ENCODE results near the gene CD34.
"Not testable (repeated sequence)": the region's sequence is repeated elsewhere in the genome, so short reads cannot be mapped to it uniquely, and the experiment has no call there.

Gene CD34

GRCh38 chr1:207897188-207897587 lies 13.7 kb downstream of the CD34 start:
- no peak for DNase-seq

DNA sequence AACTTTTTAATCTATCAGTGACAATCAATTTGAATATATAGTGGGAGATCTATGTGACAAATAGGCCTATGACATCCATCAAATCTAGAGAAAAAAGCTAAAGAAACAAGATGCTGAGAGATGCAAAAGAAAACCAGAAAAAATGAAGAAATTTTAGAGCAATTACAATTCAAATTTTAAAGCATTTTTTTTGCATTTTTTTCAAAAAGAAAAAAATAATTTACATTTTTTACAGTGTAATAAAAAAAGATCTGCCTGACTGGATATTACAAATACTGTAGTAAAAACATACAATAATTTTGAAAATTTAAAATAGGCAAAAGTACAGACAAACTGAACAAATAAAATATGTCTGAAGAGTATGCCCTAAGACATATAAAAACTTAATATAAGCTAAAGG lies 14.4 kb downstream of the CD34 start:
- DNase-seq, result no peak

DNA sequence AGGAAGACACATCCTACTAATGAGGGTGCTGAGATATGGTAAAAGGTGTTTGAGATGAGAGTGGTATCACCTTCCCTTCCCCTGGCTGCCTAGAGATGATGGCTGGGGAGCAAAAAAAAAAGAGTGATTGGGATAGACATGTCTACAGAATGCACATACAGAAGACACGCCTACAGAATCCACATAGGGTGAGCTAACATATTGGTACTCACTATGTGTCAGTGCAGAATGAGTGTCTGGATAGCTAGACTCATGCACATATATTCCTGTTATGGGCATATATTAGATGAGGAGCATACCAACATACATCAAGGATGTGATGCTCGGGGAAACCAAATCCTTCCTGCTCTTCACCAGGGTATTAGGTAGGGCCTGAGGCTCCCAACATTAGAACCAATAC lies 16.2 kb downstream of the CD34 start:
- no peak for DNase-seq

- no peak for DNase-seq
These were observed 17.0 kb downstream of the CD34 start for GRCh38 chr1:207893737-207894582.

- no peak for DNase-seq
These were observed 18.2 kb downstream of the CD34 start for GRCh38 chr1:207892764-207893163.

DNA sequence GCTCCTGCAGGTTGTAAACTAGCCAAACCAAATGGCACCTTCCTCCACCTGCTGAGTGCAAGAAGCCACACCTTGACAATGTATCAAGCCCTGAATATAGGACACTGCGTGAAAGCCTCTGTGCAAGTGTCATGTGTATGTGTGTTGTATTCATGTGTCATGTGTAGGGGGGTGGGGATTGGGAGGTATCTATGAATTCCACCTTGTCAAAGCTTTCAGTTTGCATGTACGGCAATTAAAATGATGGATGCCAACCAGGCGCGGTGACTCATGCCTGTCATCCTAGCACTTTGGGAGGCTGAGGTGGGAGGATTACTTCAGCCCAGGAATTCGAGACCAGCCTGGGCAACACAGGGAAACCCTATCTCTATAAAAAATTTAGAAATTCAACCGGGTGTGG lies 19.8 kb downstream of the CD34 start:
- no peak for DNase-seq

GRCh38 chr1:207890136-207890738 lies 20.7 kb downstream of the CD34 start:
- no peak for DNase-seq

DNA sequence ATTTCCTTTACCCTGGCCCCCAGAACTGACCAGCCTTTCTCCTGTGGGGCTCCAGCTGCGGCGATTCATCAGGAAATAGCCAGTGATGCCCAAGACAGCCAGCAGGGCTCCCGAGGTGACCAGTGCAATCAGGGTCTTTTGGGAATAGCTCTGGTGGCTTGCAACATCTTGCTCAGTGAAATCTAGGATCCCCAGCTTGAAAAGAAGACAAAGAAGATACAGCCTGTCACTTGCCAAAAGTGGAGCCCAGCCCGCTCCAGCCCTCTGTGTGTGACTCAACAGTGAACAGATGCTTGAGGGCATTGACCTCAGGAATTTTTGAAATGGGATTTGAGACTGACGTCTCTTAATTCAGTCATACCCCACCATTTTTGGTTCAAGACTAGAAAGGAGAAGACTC lies 22.3 kb downstream of the CD34 start:
- no peak for DNase-seq

DNA sequence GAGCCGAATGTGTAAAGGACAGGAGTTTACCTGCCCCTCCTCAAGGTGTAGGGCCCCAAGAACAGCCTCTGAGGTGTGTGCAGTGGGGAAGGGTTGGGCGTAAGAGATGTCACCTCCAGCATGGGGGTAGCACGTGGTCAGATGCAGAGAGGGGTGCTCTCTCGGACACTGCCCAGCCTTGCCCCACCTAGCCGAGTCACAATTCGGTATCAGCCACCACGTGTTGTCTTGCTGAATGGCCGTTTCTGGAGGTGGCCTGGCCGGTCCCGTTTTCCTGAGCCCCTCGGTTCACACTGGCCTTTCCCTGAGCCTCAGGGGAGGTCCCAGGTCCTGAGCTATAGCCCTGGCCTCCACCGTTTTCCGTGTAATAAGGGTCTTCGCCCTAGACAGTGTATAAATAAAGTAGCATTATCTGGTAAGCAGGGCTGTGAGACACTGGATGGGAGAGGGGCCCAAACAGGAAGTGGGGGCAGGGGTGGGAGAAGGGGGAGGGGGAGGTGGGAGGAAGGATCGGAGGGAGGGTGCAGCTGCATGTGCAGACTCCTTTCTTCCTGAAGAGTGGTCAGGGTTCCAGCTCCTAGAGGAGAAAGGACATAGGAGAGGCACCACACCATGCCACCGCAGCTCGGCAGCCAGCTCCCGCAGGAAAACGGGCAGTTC lies 23.3 kb downstream of the CD34 start:
- no peak for DNase-seq

DNA sequence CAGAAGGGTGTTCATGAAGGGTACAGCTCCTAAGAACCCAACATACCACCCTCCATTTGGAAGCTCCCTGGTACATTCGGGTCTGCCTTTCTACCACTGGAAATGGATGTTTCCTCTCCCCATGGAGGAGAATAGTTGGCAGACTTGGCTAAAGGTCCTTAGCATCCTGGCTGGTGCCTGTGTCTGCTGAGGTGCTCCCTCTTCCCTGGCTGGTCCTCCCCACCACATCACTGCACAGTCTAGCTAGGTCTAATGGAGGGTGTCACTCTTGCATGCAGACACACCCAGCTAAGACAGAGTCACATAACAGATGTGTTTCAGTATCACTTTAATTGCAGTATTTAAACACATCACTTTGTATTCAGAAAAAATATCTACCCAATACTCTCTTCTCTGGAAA lies 24.7 kb downstream of the CD34 start:
- no peak for DNase-seq

DNA sequence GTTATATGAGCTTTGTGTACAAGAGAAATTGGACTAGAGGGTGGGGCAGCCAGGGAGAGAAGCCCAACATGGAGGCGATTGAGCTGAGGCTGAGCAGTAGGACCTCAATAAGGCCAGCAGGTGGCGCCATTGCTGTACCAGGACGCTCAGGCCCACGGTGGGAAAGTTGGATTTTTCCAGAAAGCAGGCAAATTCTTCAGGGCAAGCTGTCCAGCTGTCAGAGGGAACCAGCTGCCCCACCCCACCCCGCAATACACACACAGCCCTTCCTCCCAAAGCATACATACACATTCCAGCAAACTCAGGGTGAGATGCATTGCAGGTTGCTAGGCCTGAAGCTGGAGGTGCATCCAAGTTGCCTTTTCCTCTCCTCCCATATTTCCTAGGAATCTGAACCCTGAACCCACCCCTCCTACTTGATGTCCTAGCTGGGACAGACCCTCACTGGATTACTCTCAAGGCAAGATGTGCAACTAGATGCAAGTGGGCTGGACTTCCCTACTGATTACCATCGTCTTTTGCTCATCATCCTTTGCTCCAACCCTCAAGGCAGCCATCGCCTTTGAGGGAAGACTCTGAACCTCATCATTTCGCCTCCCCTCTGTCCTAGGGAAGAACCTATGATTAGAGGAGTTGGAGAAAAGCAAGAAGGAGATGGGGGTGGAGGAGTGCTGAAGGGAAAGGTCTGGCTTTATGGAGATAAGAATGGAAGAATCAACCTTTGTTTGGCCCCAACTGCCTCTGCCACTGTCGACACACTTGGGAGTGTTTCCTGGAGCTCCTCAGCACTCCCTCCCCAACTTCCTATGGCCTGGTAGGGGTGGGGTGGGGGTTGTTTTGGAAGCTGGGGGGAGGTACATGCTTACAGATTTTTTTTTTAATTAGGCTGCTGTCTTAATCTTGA lies 25.5 kb downstream of the CD34 start:
- peak; percentile 83 for DNase-seq

- no peak for DNase-seq
These were observed 26.5 kb downstream of the CD34 start for GRCh38 chr1:207884266-207885029.

DNA sequence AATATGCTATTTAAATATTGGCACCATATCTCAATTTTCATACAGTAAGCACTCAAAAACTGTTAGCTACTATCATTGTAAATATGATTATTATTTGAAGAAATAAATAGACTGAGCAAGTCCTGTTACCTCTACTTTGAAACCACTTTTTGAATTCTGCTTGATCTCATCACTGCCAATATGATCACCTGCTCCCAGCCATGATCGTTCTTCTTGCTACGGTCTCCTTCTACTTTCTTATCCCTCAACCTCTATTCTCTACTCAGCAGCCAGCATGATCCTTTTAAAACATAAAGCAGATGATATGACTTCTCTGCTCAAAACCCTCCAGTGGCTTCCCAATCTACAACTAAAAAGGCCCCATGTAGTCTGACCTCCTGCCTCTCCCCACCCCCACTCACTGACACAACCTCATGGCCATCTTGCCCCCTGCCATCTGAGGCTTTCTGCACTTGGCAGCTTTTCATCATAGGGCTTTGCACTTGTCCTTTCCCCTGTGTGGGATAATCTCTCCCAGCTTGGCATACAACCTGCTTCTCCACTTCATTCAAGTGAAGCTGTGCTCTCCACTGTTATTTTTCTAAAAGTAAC lies 27.2 kb downstream of the CD34 start:
- DNase-seq, result no peak

GRCh38 chr1:207883104-207883651 lies 27.7 kb downstream of the CD34 start:
- no peak for DNase-seq

- DNase-seq, result no peak
These were observed 28.2 kb downstream of the CD34 start for GRCh38 chr1:207882692-207883091.

DNA sequence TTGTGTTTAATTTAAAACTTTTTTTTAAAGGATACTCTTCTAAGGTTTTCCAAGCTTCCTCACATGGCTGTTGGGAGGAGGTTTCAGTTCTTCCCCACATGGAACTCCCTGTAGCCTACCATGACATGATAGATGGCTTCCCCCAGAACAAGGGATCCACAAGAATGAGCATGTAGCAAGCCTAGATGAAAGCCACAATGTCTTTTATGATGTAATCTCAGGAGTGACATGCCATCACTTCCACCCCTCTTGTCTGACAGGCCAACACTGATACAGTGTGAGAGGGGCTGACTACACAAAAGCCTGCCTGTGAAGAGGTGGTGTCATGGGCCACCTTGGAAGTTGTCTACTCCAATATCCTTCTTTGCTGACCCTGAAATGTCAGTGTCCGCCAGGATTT lies 32.0 kb downstream of the CD34 start:
- no peak for DNase-seq

- not testable (repeated sequence) for DNase-seq
These were observed 33.0 kb downstream of the CD34 start for GRCh38 chr1:207877914-207878313.

- no peak for DNase-seq
These were observed 34.8 kb downstream of the CD34 start for GRCh38 chr1:207876131-207876530.

- no peak for DNase-seq
These were observed 35.4 kb downstream of the CD34 start for GRCh38 chr1:207875532-207875931.

DNA sequence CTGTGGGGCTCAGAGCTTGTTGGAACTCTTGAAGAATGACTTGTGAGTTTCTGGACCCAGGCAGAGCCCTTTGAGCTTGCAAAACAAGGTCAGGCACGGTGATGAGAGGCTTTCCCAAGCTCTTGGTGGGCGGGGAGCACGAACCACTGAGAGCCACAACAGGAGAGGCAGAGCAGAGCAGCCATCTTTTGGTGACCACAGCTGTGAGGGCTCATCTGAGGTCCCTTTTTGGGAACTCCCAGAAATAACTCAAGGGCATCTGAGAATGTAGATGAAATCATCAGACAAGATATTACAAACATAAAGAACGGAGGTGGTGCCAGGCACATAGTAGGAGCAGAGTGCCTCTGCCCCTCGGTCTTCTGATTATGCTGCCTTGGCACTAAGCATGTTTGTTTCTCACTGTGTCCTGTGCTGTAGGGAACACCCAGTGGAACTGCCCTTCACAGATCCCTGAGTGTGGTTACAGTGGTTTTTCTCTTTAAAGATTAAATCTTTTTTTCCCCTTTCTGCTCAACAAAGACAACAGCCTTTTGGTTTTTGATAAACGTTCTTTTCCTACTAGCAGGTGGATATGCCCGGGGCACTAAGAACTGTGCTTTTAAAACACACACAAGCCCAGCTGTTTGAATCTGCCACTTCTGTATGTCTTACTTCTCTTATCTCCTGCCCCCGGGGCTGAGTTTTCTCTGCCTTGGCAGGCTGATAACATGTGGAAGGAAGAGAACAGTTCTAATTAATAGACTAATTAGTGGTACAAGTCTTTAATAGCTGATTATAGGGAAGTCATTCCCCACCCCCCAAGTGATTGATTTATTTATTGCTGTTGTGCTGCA lies 37.7 kb downstream of the CD34 start:
- DNase-seq, result peak; percentile 45

GRCh38 chr1:207872621-207873020 lies 38.3 kb downstream of the CD34 start:
- DNase-seq, result no peak
